ENCODE data around the gene DACH2. TPM values are rescaled to one million over a fixed set of nuclear protein-coding genes. Genes with fewer than 3 reads are reported as not detected.

The DACH2 gene
- total RNA-seq, 1 experiment from 2014 or later: 0.02 TPM

DNA sequence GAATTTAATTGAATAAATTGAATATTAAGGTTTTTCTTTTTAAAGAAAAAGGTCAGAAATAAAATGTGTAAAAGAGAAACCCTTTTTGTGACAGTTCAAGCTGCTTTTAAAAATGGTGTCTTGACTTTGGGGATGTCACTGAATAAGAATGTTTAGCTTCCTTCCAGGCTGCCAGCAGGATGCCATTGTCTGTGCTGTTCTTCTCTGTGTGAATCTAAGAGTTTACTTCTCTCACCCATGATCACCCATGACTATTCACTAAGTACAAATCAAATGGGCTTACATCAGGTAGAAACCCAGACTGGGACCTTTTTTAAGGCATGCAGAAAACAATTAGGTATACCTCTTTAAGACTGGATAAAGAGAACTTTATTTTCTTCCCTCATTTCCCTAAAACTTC lies 115.3 kb downstream of the DACH2 start:
- DNase-seq (ENCODE audit: extremely low read depth, low read depth): no peak

DNA sequence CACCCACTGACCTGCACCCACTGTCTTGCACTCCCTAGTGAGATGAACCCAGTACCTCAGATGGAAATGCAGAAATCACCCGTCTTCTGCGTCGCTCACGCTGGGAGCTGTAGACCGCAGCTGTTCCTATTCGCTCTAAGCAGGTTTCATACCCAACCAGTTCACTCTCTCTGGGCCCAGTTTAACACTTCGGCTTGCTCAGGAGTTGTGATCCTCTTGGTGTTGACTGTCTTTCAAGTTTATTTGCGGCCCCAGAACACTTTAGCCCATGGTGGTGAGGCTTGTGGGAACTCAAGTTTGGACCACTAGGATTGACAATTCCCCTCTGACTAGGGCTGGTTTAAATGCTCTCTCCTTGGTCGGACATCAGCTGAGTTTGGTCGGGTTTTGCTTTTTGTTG lies 147.0 kb downstream of the DACH2 start:
- no peak for DNase-seq (ENCODE audit: extremely low read depth, low read depth)

DNA sequence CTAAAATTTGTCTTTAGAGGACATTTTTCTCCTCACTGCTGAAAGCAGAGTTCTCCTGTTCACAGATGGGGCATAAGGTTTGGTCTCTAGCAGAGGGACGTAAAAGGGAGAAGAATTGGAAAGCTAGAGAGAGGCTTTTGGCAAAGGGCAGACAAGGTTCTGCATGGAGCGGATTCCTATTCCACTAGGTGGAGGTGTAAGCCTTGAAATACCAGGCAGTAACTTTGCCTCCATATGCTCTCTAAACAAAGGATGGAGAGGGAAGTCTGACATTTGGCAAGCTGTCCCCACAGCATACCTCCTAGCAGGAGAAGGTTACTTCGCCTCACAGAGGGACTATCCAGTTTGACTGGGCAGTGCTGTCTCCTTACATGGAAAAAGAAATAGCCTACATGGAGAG lies 174.7 kb downstream of the DACH2 start:
- no peak for DNase-seq (ENCODE audit: extremely low read depth, low read depth)

DNA sequence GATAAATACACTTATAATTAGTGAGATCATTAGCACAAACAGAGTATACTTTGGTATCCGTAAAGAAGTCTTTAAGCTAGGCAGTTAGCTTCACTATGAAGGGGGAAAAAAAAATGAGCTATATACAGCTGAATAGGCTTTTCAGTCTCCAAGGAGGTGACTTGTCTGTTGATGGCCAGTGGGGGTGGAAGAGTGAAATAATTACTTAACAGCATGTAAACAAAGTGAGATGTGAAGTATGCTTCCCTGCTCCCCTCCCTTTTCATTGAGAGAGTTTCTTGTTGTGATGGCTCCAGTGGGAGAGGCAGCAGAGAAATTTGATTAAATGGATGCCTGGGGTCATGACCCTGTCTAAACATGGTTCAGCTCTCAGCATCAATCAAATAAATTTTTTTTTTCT lies 180.9 kb downstream of the DACH2 start:
- no peak for DNase-seq (ENCODE audit: extremely low read depth, low read depth)

DNA sequence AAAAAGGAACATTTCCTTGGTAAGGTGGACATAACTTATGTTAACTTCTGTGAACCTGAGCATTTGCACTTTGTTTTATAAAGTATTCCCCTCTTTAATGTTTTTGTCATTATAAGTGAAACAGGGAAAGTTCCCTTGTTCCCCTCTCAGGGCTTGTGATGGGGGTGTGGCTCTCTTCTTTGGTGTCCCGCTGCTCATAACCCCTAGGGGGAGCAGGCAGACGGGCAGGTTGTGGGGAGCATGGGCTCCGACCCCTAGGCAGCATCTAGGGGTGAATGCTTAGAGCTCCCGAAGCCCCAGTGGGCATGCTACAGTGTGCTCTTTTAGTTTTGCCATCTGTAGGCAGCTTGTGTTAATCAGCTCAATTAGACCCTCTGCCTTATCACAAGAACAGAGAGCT lies 200.4 kb downstream of the DACH2 start:
- no peak for DNase-seq (ENCODE audit: extremely low read depth, low read depth)

DNA sequence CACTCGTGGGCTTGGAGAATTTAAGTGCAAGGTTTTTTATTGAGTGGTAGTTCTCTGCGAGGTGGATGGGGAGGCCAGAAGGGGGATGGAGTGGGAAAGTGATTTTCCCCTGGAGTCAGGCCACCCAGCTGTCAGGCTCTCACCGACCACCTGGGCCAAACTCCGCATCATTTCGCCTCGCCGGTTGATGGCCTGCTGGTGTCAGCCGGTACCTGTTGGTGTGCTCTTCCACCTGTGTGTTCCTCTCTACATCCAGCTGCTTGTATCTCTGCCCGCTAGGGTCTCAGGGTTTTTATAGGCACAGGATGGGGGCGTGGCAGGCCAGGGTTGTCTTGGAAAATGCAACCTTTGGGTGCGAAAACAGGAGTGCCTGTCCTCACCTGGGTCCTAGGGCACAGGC lies 200.9 kb downstream of the DACH2 start:
- no peak for DNase-seq (ENCODE audit: extremely low read depth, low read depth)

DNA sequence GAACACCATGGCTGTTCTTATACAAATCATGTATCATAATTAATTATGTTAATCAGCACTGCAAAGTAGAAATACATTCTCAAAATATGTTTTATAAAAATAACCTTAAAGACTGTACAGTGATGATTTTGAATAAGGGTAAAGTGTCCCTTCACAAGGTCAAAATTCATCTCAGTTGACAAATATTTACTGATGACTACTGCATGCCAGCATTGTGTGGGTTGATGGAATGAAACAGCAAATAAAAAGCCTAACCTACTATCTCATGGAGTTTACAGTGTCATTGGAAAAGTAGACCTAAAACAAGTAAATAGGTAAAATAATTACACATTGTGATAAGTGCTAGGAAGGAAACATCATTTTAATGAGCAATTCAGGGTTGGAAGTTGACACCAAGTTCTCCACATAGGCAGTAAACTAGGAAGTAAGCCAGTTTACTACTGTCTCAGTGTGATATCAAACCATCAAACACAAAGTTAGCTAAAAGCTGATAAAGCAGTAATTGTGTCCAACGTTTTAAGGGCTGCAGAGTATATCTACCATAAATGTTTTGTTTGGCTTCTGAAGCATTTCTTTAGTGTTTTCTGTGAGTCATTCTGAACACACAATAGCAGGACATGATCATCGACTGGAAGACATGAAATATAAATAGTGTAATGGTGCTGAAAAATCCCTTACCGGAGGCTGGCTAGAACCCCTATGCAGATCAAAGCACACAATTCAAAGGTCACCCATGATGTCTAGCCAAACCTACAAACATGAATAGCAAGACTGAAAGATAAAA lies 221.8 kb downstream of the DACH2 start:
- DNase-seq (ENCODE audit: extremely low read depth, low read depth): no peak

DNA sequence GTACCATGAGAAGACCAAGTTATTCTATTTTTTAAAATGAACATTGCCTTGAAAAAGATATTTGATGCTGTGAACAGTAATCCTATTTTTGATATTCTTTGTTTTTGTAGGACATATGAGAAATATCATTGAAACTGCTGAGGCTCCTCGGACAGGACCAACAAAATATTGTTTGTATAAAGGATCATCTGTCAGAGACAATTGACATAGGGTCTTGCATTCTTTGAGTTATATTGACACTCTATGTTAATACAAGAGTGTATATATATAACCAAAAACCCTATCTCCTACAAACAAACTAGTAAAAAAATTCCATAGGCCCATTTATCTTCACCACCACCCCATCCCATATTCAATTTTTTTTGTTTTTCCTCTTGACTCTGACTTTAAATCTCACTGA lies 222.7 kb downstream of the DACH2 start:
- DNase-seq (ENCODE audit: extremely low read depth, low read depth): no peak

DNA sequence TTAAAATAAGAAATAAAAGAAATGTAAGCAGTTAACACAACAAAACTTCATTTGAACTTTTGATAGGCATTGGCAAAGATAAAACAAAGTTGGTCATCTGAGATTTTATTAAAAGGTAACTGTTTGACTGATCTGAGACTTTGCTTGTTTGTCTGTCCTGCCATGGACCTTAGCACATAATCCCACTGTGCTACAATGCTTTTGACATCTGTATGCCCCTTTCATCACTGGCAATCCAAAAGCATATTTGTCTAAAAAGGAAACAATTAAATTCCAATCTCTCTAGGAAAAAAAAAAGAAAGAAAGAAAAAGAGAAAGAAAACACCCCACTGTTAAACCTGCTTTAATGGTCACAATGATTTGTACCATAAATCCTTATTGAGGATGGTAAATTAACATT lies 231.0 kb downstream of the DACH2 start:
- DNase-seq (ENCODE audit: extremely low read depth, low read depth): no peak

DNA sequence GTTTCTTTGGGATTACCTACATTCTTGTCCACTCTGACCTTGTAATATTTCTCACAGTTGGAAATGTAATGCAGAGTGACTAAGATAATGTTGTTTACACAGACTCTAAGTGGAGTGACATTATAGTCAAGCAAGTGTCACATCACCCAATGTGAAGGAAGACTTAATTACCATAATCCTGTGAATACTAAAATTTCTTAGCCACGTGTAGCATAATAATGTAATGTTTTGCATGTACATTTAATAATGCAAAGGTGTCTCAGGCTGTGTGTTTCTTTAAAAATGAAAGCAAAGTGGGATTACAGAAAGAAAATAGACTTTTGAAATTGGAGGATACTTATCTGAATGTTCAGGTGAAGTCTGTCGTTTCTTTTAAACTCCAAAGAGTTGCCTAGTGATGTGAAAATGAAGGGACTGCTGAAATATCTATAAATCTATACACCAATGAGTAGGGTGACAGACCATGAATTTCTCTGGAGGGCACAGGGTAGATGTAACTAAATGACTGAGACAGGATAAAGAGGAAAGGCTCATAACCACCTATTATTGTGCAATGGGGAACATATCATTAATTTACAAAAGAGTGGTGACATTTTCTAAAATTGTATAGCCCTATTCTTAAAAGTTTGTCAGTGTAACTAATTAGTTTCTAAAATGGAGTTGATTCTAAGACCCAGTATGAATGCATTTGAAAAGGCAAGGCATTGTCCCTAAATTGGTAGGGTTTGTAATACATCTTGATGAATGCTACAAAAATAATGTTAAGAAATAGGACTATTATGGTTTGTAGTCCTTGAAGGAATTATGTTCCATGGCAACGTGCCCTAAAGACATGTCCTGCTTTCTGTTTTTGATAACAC lies 235.7 kb downstream of the DACH2 start:
- DNase-seq (ENCODE audit: extremely low read depth, low read depth): no peak

DNA sequence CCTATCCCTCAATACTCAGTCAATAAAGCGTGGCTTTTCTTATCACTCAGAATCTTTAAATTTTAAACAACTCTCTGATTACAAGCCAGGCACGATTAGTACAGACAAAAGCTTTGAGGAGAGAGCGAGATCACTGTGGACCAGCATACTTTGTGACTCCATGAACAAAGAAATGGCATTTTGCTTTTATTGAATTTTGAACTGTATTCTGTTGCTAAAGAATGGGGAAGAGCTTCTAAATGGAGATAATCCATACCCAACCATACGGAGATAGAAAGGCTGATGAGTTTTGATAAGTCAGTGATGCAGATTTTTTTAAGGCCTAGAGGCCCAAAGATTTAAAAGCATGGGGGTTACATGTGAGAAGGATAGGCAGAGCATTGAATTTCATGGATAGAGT lies 259.1 kb downstream of the DACH2 start:
- DNase-seq (ENCODE audit: extremely low read depth, low read depth): no peak

DNA sequence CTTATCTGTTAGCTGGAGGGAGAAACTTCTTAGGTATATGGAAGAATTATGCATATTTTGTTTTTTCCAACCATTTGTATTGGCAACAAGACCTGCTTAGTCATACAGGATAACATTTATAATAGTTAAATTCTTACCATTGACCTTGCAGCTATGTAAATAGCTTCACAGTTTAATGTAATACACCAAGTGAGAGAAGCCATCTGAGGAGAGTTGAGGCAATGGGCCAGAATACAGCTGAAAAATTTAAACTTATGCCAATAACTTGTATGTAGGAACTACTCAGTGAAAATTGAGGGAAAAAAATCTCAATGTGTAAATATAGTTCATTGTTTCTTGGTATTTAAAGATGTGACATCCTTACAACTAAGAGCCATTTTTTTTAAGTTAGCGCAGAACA lies 273.5 kb downstream of the DACH2 start:
- no peak for DNase-seq (ENCODE audit: extremely low read depth, low read depth)

DNA sequence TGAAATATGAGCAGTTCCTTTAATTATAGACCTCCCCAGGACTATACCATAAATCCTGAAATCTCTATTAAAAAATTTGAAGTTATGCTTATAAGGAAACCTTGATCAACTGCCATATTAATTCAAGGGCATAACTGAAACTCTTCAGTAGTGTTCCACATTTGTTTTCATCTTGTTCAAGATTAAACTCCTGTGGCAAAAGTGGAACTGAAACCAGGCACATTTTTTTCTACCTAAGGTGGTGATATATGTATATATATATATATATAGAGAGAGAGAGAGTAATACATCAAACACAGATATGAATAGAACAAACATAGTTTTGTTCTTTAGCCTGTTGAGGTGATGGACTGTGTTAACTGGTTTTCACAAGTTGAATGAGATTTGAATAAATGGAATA lies 287.9 kb downstream of the DACH2 start:
- no peak for DNase-seq (ENCODE audit: extremely low read depth, low read depth)

DNA sequence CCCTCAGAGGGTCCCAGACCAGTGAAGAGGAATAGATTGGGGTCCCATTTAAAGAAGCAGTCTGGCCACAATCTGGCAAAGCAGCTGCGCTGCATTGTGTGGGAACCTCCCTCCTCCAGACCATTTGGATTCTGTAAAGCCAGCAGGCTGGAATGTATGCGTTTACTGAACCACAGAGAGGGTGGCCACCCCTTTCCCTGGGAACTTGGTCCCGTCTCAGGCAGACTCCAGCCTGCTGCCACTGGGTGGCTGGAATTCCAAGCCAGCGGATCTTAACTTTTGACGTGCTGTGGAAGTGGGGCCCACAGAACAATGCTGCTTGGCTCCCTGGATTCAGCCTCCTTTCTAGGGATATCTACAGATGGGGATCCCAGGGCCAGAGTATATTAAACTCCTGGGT lies 307.2 kb downstream of the DACH2 start:
- DNase-seq (ENCODE audit: extremely low read depth, low read depth): no peak

DNA sequence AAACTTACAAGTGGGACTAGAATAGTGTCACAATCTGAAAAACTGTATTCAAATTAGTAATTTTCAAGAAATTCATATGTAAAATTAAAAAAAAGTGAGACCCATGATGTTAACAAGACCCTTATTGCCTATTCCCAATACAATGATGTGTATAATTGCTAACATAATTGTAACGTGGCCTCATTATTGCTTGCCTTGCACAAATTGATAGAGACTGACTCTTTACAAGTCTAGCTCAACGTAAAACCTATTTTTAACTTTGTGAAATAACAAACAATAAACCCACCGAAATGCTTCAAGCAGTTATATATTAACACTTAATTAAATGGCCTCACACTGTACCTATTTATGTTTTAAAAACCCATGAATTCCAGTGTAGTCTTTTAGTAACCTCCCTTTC lies 312.5 kb downstream of the DACH2 start:
- no peak for DNase-seq (ENCODE audit: extremely low read depth, low read depth)

DNA sequence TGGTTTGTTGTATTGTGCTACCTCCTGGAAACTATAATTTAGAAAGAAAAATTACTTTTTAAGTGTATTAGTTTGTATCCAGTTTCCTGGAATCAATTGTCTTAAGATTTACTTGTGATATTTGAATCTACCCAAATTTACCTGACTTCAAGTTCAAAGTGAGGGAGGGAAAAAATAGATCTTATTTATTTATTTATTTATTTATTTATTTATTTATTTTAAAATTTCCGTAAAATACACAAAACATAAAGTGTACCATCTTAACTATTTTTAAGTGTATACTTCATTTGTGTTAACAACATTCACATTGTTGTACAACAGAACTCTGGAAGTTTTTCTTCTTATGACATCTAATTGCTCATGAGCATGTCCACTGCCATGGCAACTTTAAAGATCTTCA lies 356.0 kb downstream of the DACH2 start:
- no peak for DNase-seq (ENCODE audit: extremely low read depth, low read depth)

DNA sequence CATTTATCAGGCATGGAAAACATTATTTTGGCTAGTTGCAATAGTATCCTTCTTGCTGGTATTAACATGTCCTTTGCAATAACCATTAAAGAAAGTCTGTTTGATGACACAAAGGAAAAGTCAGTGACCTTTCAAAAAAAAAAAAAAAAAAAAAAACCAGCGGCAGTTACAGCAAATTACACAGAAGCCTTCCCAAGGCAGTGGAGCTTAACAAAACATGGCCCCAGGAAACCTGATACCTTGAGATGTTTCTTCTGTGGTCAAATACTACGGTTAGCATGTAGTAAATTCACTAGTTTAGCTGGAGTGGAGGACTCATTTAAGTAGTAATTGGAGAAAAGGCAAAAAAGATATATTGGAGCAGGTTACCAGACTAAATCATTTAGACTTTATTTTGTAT lies 359.1 kb downstream of the DACH2 start:
- DNase-seq (ENCODE audit: extremely low read depth, low read depth): no peak

DNA sequence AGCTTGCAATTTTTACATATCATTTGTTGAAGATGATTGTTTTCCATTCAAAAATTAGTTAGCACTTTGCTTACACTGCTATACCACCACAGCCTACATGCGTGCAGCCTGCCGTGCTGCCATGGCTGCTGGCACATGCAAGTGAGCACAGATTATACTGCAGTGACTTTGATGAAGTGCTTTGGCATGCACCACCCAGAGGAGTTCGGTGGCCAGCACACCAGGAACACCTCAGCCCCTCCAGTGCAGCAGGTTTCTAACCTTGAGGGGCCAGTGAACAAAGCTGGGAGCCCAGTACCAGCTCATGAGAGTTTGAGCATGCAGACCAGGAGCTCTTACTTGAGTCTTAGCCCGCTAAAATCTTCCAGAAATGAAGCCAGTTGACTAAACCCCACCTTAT lies 431.5 kb downstream of the DACH2 start:
- DNase-seq (ENCODE audit: extremely low read depth, low read depth): no peak

DNA sequence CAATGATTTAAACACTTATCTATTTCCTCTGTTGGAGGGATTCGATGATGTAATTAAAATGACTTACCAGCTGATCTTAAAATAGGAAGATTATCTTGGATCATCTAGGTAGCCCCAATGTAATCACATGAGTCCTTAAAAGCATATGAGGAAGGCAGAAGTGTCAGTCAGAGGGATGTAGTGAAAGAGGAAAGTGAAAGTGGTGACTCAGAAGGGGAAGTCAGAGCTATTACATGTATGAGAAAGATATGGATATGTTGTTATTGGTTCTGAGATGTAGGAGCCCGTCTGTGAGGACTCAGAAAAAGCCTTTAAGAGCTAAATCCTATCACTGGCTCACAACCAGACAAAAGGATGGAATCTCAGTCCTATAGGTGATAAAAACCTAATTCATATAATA lies 456.4 kb downstream of the DACH2 start:
- no peak for DNase-seq (ENCODE audit: extremely low read depth, low read depth)

DNA sequence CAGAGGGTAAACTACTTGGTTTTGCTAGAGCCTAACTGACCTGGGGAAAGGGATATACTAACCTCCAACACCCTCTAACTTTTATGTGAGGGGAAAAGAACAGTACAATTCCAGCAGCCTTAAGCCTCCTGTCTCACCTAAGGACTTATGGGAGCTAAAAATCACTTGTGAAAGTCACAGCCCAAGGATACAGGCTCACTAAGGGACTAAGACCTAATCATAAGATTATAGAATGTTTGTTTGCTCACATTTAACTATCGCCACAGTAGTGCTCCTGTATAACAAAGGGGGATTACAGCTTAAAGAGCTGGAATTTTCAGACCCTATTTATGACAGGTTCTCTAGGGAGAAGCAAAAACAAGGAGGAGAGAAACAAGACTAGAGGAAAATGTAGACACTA lies 548.7 kb downstream of the DACH2 start:
- DNase-seq (ENCODE audit: extremely low read depth, low read depth): no peak

DNA sequence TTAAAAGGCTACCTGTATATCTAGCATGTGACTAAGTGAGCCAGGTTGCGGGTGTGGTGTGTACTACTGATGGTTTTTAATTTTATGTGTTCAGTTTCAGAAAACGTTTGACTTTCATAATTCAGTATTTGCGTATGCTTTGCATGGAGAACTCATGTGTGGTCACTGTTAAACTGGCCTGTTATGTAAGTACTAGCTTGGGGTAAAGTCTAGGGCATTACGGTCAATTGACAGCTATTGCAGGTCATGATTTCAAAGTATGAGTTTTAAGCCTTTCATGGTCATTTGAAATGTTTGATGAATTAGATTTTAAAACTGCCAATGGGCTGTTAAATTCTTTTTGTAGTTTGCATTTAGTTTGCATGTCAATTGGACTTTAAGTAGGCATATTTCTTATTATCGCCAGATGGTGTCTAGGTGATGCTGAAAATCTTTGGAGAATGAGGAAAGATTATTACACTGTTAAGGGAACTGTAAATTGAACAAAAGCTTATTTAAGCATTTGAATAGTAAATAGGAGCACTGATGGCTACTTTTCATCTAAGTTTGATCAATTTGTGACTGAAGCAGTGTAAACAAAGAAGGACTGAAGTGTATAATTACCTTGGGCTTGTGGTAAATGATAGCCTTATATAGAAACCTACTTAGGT lies 563.4 kb downstream of the DACH2 start:
- DNase-seq (ENCODE audit: extremely low read depth, low read depth): no peak

DNA sequence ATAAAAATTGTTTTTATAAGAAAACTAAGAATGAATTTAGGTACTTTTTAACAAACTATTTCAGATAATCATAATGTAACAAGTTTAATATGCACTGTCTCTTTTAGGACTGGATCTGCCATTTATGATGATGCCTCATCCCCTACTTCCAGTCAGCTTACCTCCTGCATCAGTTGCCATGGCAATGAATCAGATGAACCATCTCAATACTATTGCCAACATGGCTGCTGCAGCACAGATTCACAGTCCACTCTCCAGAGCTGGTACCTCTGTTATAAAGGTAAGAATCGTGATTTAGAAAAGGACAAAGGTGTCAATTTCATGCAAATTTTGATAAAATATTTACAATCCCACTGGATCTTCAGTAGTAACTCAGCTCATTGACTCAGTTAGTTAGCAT lies 566.2 kb downstream of the DACH2 start:
- no peak for DNase-seq (ENCODE audit: extremely low read depth, low read depth)

Measured in NCI-H460 (cell line).